Endodermal cell (in vitro differentiated cells): ENCODE results near the gene CACNA1A. TPM values are rescaled to one million over a fixed set of nuclear protein-coding genes. Genes with fewer than 3 reads are reported as not detected.

Experiments
- DNase-seq: peaks from one replicate; pipeline ENCODE4 v3.0.0-alpha.2; 2017
- H3K27ac ChIP-seq: 2 replicates; pipeline ENCODE4 v1.5.1; 2013; ENCODE audit warnings: mild to moderate bottlenecking, low read depth, low read length, moderate library complexity
- H3K27me3 ChIP-seq: 2 replicates; pipeline ENCODE4 v1.6.1; 2013; ENCODE audit warnings: mild to moderate bottlenecking, low read length, moderate library complexity; ENCODE audit not compliant: insufficient read depth, control insufficient read depth, poor library complexity, severe bottlenecking
- H3K36me3 ChIP-seq: 2 replicates; pipeline ENCODE4 v1.7.0; 2013; ENCODE audit warnings: mild to moderate bottlenecking, low read length, moderate library complexity; ENCODE audit not compliant: control insufficient read depth, insufficient read depth
- H3K4me1 ChIP-seq: one replicate; pipeline ENCODE4 v1.7.0; 2013; ENCODE audit warnings: low read length; ENCODE audit not compliant: control insufficient read depth, insufficient read depth
- H3K4me3 ChIP-seq: 2 replicates; pipeline ENCODE4 v1.5.1; 2013; ENCODE audit warnings: mild to moderate bottlenecking, low read length, moderate library complexity
- H3K9ac ChIP-seq: 2 replicates; pipeline ENCODE4 v1.6.1; 2013; ENCODE audit warnings: mild to moderate bottlenecking, low read length, moderate library complexity; ENCODE audit not compliant: poor library complexity, severe bottlenecking; ENCODE audit errors: extremely low read depth
- H3K9me3 ChIP-seq: 2 replicates; pipeline ENCODE4 v1.6.1; 2013; ENCODE audit warnings: mild to moderate bottlenecking, low read length, moderate library complexity; ENCODE audit not compliant: control insufficient read depth
- H3K27ac Mint-ChIP-seq: 2 replicates; pipeline ENCODE4 v1.8.0; 2020; ENCODE audit warnings: mixed read lengths
- H3K27me3 Mint-ChIP-seq: 2 replicates; pipeline ENCODE4 v1.8.0; 2021; ENCODE audit warnings: mild to moderate bottlenecking, mixed read lengths; ENCODE audit not compliant: insufficient read depth
- H3K36me3 Mint-ChIP-seq: 2 replicates; pipeline ENCODE4 v1.8.0; 2020; ENCODE audit warnings: low read depth, mixed read lengths
- H3K4me1 Mint-ChIP-seq: 2 replicates; pipeline ENCODE4 v1.8.0; 2020; ENCODE audit warnings: mixed read lengths
- H3K4me3 Mint-ChIP-seq: 2 replicates; pipeline ENCODE4 v1.8.0; 2020; ENCODE audit warnings: mild to moderate bottlenecking, moderate library complexity, mixed read lengths
- H3K9me3 Mint-ChIP-seq: 2 replicates; pipeline ENCODE4 v1.8.0; 2020; ENCODE audit warnings: mild to moderate bottlenecking, mixed read lengths
- WGBS, 2 experiments: methylation state at CpG; one replicate each; pipeline versions ENCODE4 v1.1.5 to v1.1.7; 2013; ENCODE audit warnings: missing lambda C conversion rate in 2 of 2, mixed read lengths in 1 of 2; ENCODE audit not compliant: insufficient coverage in 1 of 2, insufficient read length in 1 of 2; 5-methylcytosine and 5-hydroxymethylcytosine counted together
- total RNA-seq, 2 donors: library from RNA; stranded (reverse); fragmentation: NEBNext Ultra II Directional in 1 of 2; extraction: Animal tissue kit (Norgen Biotek cat#: 25700) in 1 of 2; gene quantifications; 2 replicates in 1 of 2; 3 replicates in 1 of 2; pipeline ENCODE4 v1.2.1, GENCODE V29; 2021
- TF ChIP-seq, protein P1 (sequence below): fragments of 200-600 bp; sonication (generic); conservative IDR thresholded peaks from 2 replicates; pipeline ENCODE4 v1.5.0; 2021; ENCODE audit warnings: antibody characterized with exemption, mild to moderate bottlenecking

Gene CACNA1A
- total RNA-seq, 2 donors from 2014 or later, result 8.0 to 10.6 TPM

DNA sequence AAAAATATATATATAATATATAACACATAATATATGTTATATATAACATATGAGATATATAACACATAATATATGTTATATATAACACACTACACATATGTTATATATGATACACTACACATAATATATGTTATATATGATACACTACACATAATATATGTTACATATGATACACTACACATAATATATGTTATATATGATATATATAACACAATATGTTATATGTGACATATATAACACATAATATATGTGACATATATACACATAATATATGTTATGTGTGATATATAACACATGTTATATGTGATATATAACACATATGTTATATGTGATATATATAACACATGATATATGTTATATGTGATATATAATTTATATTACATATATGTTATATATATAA, 129.7 kb downstream of the CACNA1A start:
- TF ChIP-seq, protein P1, sequence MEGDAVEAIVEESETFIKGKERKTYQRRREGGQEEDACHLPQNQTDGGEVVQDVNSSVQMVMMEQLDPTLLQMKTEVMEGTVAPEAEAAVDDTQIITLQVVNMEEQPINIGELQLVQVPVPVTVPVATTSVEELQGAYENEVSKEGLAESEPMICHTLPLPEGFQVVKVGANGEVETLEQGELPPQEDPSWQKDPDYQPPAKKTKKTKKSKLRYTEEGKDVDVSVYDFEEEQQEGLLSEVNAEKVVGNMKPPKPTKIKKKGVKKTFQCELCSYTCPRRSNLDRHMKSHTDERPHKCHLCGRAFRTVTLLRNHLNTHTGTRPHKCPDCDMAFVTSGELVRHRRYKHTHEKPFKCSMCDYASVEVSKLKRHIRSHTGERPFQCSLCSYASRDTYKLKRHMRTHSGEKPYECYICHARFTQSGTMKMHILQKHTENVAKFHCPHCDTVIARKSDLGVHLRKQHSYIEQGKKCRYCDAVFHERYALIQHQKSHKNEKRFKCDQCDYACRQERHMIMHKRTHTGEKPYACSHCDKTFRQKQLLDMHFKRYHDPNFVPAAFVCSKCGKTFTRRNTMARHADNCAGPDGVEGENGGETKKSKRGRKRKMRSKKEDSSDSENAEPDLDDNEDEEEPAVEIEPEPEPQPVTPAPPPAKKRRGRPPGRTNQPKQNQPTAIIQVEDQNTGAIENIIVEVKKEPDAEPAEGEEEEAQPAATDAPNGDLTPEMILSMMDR, result no peak
- Mint-ChIP-seq H3K27ac (no peak overlapping the region), H3K4me1 (no peaks in the 10 kb centered on the region), H3K36me3 (no peaks in the 10 kb centered on the region), H3K9me3 (peaks cover 8% of the 10 kb centered on the region), H3K4me3 (no peak overlapping the region), H3K27me3 (peaks cover 1% of the 10 kb centered on the region)
- H3K4me3 ChIP-seq, result no peak overlapping the region
- no peak overlapping the region for H3K9ac ChIP-seq
- no peaks in the 10 kb centered on the region for H3K4me1 ChIP-seq
- H3K27ac ChIP-seq, result no peak overlapping the region
- no peak for DNase-seq
- H3K36me3 ChIP-seq, result no peaks in the 10 kb centered on the region
- H3K9me3 ChIP-seq, result no peaks in the 10 kb centered on the region
- H3K27me3 ChIP-seq, result no peaks in the 10 kb centered on the region

GRCh38 chr19:13373599-13373998, 132.7 kb downstream of the CACNA1A start:
- no peaks in the 10 kb centered on the region for H3K36me3 ChIP-seq
- Mint-ChIP-seq H3K4me3 (no peak overlapping the region), H3K36me3 (no peaks in the 10 kb centered on the region), H3K27me3 (no peaks in the 10 kb centered on the region), H3K27ac (no peak overlapping the region), H3K4me1 (no peaks in the 10 kb centered on the region), H3K9me3 (peaks cover 8% of the 10 kb centered on the region)
- TF ChIP-seq, protein P1, result no peak
- H3K9ac ChIP-seq, result no peak overlapping the region
- H3K27me3 ChIP-seq, result no peaks in the 10 kb centered on the region
- H3K27ac ChIP-seq, result no peak overlapping the region
- no peak for DNase-seq
- no peak overlapping the region for H3K4me3 ChIP-seq
- 76 to 86% methylated on average over 2 to 3 of the region's 3 CpGs for WGBS, 2 experiments
- H3K9me3 ChIP-seq, result no peaks in the 10 kb centered on the region
- no peaks in the 10 kb centered on the region for H3K4me1 ChIP-seq

- Histone ChIP-seq H3K27me3 (no peaks in the 10 kb centered on the region), H3K27ac (no peak overlapping the region), H3K4me3 (no peak overlapping the region), H3K9me3 (no peaks in the 10 kb centered on the region), H3K9ac (no peak overlapping the region), H3K4me1 (no peaks in the 10 kb centered on the region), H3K36me3 (no peaks in the 10 kb centered on the region)
- Mint-ChIP-seq H3K4me3 (no peak overlapping the region), H3K4me1 (no peaks in the 10 kb centered on the region), H3K9me3 (peaks cover 8% of the 10 kb centered on the region), H3K36me3 (no peaks in the 10 kb centered on the region), H3K27ac (no peak overlapping the region), H3K27me3 (no peaks in the 10 kb centered on the region)
- DNase-seq, result no peak
- TF ChIP-seq, protein P1, result no peak
- 90 to 100% methylated on average over 1 to 5 of the region's 5 CpGs for WGBS, 2 experiments
Measured at GRCh38 chr19:13370948-13371347, 135.3 kb downstream of the CACNA1A start.
